T follicular helper cell (primary cell): ENCODE measurements around the gene MARK4.
"Not testable (repeated sequence)": the region's sequence is repeated elsewhere in the genome, so short reads cannot be mapped to it uniquely, and the experiment has no call there.

Experiments used
- DNase-seq: peaks from one replicate; pipeline ENCODE4 v3.0.0-alpha.2; 2020; ENCODE audit warnings: low read depth

MARK4 gene

DNA sequence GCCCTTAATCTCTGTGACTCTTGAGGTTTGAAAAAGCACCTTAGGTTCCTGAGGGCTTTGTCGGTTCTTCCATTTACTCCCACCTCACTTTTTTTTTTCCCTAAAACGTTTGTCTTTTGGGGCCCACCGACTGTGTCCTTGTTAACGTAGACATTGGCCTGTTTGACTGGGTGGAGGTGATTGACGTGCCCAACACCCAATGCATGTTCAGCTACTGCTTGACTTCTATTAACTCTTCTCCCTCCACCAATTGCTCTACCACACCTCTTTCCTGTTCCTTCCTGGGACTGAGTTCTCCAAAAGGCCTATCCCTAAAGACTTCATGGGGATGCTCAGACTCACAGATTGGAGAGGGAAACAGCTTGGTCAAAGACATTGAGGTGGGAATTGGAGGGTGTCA is 54.4 kb downstream of the MARK4 start:
- DNase-seq: no peak

DNA sequence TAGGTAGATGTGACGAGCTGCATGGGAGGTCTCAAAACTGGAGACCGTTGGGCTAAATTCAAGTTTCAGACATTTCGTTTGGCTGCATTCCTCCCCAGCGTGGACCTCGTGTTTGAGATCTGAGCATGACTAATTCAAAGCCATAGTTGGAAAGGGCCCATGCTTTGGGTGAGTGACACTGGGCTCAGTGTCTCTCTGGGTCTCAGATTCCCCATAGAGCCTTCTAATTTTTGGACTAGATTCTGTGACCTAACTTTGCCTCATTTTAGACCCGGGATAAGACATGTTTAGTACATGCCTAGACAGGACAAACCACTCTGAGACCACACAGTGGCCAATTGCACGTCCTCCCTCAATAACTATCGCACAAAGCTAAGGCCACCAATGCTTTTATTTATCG is 55.0 kb downstream of the MARK4 start:
- DNase-seq: no peak

DNA sequence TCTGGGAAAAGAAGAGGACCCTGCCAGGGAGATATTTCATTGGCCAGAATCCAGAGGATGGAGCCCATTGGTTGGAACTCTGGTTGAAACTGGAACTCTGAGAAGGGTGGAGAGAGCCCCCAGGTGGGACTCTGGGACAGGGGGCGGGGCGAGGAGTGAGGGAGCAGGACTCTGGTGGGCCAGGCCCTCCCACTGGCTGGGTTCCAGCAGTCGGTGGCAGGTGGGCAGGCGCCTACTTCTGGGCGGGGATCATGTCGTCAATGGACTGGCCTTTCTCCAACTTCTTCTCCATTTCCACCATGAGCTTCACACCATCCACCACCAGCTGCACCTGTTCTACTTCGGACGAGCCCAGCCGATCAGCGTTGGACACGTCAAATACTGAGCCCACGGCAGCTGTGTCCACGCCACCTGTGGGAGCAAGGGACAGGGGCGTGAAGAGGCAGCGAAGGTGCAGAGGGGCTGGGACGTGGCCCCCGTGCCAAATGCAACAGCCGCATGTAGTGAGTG is 55.5 kb downstream of the MARK4 start:
- no peak for DNase-seq

GRCh38 chr19:45307361-45307760 is 56.3 kb downstream of the MARK4 start:
- no peak for DNase-seq

- not testable (repeated sequence) for DNase-seq
Measured at GRCh38 chr19:45309322-45309721, 58.3 kb downstream of the MARK4 start.

DNA sequence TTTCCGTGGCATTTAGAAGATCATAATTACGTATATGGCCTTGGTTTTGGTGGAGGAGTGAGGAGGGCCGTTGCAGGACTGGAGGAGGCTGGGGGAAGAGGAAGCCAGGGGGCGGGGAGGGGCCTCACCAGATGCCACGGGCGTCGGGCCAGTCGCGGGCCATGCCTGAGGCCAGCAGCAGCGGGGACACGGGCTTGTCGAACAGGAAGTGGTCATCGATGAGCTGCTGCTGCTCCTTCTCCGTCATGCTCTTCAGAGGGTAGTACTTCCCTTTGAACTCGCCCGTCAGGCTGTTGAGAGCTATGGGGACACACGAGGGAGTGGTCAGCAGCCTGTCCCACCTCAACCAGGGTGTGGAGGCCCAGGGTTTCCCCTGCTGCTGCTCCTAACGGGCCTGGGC is 60.5 kb downstream of the MARK4 start:
- DNase-seq: no peak

DNA sequence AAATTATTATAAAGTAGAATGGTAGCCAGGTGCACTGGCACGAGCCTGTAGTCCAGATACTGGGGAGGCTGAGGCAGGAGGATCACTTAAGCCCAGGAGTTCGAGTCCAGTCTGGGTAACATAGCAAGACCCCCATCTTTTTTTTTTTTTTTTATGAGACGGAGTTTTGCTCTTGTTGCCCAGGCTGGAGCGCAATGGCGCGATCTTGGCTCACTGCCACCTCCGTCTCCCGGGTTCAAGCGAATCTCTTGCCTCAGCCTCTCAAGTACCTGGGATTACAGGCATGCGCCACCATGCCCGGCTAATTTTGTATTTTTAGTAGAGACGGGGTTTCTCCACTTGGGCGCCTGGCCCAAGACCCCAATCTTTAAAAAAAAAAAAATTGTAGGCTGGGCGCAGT is 61.2 kb downstream of the MARK4 start:
- DNase-seq: not testable (repeated sequence)

DNA sequence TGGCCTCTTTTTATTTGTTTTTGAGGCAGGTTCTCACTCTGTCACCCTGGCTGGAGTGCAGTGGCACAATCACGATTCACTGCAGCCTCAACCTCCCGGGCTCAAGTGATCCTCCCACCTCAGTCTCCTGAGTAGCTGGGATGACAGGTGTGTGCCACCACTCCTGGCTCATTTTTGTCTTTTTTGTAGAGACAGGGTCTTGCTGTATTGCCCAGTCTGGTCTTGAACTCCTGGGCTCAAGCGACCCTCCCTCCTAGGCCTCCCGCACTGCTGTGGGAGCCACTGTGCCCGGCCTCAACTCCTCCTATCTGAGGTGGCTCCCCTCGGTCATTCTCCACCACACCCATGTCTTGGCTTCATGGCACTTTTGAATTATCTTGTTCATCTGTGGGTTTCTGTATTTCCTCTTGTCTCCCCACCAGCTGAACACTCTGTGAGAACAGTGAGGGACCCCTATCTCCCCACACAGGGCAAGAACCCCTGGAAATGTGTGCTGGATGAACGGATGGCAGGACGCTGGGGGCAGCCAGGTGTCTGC is 63.7 kb downstream of the MARK4 start:
- no peak for DNase-seq

GRCh38 chr19:45315304-45315703 is 64.2 kb downstream of the MARK4 start:
- DNase-seq: no peak

- DNase-seq: no peak
Measured at GRCh38 chr19:45320997-45321775, 70.1 kb downstream of the MARK4 start.

DNA sequence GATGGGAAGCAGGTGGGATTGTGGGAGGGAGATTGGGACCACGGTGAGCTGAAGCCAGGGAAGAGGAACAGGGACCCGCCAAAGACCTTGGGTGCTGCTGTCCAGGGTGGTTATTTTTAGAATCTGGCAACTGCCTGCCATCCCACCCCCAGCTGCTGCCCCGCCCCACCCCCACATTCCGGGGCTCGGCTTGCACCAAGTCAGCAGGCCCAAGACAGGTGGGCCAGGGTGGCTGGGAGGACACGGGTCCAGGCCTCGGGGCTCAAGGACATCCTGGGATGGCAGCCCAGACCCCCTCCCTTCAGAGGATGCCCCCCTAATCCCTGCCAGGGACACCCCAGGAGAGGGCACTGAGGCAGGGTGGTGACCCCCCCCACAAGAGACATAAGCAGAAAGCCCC is 70.8 kb downstream of the MARK4 start:
- no peak for DNase-seq

- no peak for DNase-seq
Measured at GRCh38 chr19:45322311-45322710, 71.2 kb downstream of the MARK4 start.

DNA sequence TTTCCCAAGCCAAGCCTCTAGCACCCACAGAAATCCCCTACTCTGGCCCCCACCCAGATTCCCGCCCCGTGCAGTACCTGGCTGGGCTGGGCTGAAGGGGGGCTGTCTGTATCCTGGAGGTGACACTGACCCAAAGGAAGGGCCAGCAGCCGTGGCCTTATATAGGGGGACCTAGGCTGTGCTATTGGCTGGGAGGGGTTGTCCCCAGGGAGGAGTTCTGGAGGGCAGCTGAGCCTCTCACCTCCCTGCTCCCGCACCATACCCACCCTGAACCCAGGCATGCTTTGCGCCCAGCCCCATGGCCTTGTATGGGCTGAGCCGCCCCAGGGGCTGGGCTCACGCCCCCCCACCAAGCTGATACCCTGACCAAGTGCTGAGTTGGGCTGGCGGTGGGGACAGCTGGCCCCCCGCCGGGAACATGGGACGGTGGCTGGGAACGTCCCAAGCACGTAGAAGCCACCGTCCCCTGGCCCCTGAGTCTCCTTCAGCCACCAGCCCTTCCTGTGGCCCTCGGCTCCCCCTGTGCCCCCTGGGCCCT is 71.7 kb downstream of the MARK4 start, which contains the start of gene CKM:
Gene CKM, minus strand, starts transcription at position 132 of the 538 bp plus-strand sequence. CDS start 3,162 bp downstream, outside the sequence.
- DNase-seq: no peak

DNA sequence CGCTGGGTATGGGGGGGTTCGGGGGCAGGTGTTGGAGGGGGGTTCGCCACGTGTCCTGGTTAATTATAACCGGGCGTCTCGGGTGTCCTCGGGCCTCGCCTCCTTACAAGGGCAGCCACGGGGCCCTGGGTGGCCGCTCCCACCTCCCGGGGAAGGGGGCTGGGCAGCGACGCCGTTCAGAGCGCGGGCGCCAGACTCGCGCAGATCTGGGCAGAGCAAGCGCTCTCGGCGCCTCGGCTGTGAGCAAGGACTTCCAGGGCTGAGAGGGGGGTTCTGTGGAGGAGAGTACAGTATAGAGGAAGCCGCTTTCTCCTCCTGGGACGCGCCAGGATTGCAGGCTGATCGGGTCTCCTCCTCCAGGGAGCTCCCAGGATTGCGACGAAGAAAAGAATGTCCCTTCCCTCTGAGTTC is 72.6 kb downstream of the MARK4 start:
- DNase-seq: no peak

DNA sequence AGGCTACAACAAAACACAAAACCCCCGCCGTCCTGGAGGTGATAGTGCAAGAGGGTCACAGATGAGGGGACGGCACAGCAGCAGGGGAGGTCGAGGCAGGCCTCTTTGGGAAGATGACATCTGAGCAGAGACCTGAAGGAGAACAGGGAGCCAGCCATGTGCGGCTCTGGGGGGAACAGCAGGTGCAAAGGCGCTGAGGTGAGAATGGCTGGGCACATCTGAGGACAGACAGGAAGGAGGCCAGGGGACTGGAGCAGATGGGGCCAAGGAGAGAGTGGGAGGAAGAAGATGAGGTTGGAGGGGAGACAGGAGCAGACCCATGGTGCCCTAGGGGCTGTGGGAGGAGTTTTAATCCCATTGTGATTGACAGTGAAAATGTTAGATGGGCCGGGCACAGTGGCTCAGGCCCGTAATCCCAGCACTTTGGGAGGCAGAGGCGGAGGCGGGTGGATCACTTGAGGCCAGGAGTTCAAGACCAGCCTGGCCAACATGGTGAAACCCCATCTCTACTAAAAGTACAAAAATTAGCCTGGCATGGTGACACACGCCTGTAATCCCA is 73.4 kb downstream of the MARK4 start:
- DNase-seq: no peak

DNA sequence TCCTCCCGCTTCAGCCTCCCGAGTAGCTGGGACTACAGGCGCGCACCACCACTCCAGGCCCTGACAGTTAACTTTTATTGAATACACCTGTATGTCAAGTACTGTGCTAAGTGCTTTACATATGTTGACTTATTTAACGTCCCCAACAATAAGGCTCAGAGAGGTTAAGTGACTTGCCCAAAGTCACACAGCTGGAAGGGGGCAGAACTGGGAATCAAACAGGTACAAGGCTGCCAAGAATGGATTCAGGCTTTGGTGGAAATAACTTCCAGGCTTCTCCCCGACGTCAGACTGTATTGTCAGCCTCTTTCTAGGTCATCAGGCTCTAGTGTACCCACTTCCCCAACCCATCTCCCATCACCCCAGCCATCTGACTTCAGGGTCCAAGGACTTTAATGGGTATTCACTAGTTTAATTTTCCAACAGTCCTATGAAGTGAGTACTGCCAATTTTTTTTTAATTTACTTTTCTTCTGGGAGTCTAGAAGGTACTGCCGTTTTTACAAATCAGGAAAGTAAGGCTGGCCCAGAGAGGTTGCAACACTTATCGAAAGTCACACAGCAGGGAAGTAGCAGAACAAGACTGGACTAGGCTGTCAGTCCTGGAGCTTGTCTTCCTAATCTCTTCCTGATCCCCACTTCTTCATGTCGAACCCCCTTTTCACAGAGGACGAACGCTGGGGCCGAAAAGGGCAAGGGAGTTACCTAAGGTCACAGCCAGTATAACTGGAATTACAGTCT is 76.5 kb downstream of the MARK4 start:
- DNase-seq: no peak

GRCh38 chr19:45331411-45331810 is 80.3 kb downstream of the MARK4 start:
- no peak for DNase-seq

GRCh38 chr19:45333609-45334303 is 82.7 kb downstream of the MARK4 start:
- DNase-seq: no peak

GRCh38 chr19:45334881-45335280 is 83.8 kb downstream of the MARK4 start:
- DNase-seq: not testable (repeated sequence)

DNA sequence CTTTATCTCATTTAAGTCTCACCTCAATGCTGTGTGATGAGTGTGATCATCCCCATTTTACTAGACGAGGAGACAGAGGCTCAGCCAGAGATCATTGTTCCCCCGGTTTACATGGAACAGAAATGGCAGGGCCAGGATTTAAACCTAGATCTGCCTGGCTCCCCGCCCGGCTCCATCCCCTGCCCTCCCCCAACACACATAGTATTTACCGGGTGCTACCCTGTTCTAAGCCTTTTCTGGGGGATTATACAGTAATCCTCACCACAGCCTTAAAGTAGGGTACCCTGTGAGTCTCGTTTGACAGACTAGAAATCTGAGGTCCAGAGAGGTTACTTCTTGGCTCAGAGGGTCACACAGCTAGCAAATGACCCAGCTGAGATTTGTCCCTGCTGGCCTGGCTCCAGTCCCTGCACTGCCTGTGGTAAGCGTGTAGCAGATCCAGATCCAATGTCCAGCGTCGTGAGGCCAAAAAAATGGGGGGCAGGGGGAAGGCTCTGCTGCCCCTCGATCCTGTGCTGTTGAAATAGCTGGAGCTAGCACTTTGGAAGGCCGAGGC is 85.7 kb downstream of the MARK4 start:
- DNase-seq: no peak

DNA sequence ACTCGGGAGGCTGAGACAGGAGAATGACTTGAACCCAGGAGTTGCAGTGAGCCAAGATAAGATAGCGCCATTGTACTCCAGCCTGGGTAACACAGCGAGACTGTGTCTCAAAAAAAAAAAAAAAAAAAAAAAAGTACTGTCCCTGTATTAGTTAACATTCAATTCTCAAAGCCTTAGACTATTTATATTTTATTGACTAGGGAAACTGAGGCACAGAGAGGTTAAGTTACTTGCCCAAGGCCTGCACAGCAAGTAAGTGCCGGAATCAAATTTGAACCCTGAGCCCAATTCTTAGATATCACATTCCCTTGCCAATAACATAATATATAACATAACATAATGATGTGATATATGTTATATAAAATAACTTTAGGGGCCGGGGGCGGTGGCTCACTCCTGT is 88.6 kb downstream of the MARK4 start:
- no peak for DNase-seq
